ENCODE data around the gene BTBD3. TPM values are rescaled to one million over a fixed set of nuclear protein-coding genes. Genes with fewer than 3 reads are reported as not detected.

BTBD3 gene
- total RNA-seq, 1 experiment from 2014 or later = 29.6 TPM

GRCh38 chr20:11966186-11966585, 48.5 kb downstream of the BTBD3 start:
- no peak for DNase-seq (ENCODE audit: low spot score)

- DNase-seq (ENCODE audit: low spot score) = no peak
These were observed 52.6 kb downstream of the BTBD3 start for GRCh38 chr20:11970243-11970836.

GRCh38 chr20:11972478-11972877, 54.8 kb downstream of the BTBD3 start:
- DNase-seq (ENCODE audit: low spot score) = no peak

All from A172 (cell line).